Cortex of kidney (tissue), 1 donor: ENCODE measurements around the gene RNF11.
A peak's percentile ranks its signal among the peaks of the same experiment; 100 is the strongest.
"Not testable (repeated sequence)": the region's sequence is repeated elsewhere in the genome, so short reads cannot be mapped to it uniquely, and the experiment has no call there.

ENCODE experiments used
- DNase-seq: peaks from one replicate; lab custom pipeline; 2025; lab: John Stamatoyannopoulos, UW

The RNF11 gene

GRCh38 chr1:51235673-51236530 lies at the start of gene RNF11:
TSS of gene RNF11 (plus strand) at chr1:51236273. CDS start at chr1:51236757, 484 bp downstream.
- DNase-seq = peak; percentile 43

- no peak for DNase-seq
Measured at GRCh38 chr1:51188230-51188629, 47.8 kb upstream of the RNF11 start.

- DNase-seq = no peak
Measured at GRCh38 chr1:51189421-51190073, 46.5 kb upstream of the RNF11 start.

GRCh38 chr1:51190961-51191360 lies 45.1 kb upstream of the RNF11 start:
- no peak for DNase-seq

GRCh38 chr1:51192213-51192843 lies 43.7 kb upstream of the RNF11 start:
- no peak for DNase-seq

- no peak for DNase-seq
Measured at GRCh38 chr1:51193564-51193963, 42.5 kb upstream of the RNF11 start.

GRCh38 chr1:51203121-51203873 lies 32.8 kb upstream of the RNF11 start:
- DNase-seq = no peak

GRCh38 chr1:51203874-51204245 lies 32.2 kb upstream of the RNF11 start:
- DNase-seq = no peak

- no peak for DNase-seq
Measured at GRCh38 chr1:51210055-51210454, 26.0 kb upstream of the RNF11 start.

- no peak for DNase-seq
Measured at GRCh38 chr1:51210676-51211075, 25.4 kb upstream of the RNF11 start.

GRCh38 chr1:51214615-51215131 lies 21.4 kb upstream of the RNF11 start:
- DNase-seq = no peak

GRCh38 chr1:51215169-51215568 lies 20.9 kb upstream of the RNF11 start:
- no peak for DNase-seq

- no peak for DNase-seq
Measured at GRCh38 chr1:51216631-51217030, 19.4 kb upstream of the RNF11 start.

GRCh38 chr1:51217101-51217500 lies 19.0 kb upstream of the RNF11 start:
- no peak for DNase-seq

GRCh38 chr1:51218570-51218969 lies 17.5 kb upstream of the RNF11 start:
- no peak for DNase-seq

GRCh38 chr1:51219022-51219421 lies 17.1 kb upstream of the RNF11 start:
- DNase-seq = no peak

GRCh38 chr1:51221529-51221928 lies 14.5 kb upstream of the RNF11 start:
- not testable (repeated sequence) for DNase-seq

GRCh38 chr1:51222136-51222787 lies 13.8 kb upstream of the RNF11 start:
- no peak for DNase-seq

GRCh38 chr1:51222809-51223208 lies 13.3 kb upstream of the RNF11 start:
- no peak for DNase-seq

- DNase-seq = no peak
Measured at GRCh38 chr1:51224255-51224654, 11.8 kb upstream of the RNF11 start.

- not testable (repeated sequence) for DNase-seq
Measured at GRCh38 chr1:51227231-51227960, 8.7 kb upstream of the RNF11 start.
